Measurements from ENCODE around the gene CCDC117.

DNA sequence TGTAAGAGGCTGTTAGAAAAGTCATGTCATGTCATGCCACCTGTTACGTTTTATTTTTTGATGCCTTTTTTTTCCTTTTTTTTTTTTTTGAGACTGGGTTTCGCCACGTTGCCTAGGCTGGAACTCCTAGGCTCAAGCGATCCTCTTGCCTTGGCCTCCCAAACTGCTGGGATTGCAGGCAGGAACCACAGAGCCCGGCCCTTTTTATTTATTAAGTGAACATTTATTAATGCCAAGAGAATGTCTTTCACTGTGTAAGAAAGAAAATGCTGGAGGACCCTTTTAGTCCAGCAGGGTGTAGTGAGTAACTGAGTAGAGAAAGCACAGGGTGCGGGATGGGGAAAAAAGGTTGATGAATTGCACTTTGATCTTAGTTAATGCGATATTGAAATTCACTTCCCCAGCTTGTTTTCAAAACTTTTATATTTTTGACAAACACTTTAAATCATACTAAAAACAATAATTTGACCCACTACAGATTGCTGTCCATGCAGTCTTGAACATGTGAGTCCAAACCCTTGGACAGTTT, 30.2 kb downstream of the CCDC117 start:
- TF ChIP-seq POLR2A (IDR thresholded peaks at IDR 0.05; ENCODE audit: low read depth, low read length) = no peak
- TF ChIP-seq TAF1 (IDR thresholded peaks at IDR 0.05; ENCODE audit: borderline replicate concordance, low read depth, low read length) = no peak

Measured in GM12892 (cell line).